Endothelial cell of hepatic sinusoid (primary cell): ENCODE measurements around the gene MAPK9.
"Not testable (repeated sequence)": the region's sequence is repeated elsewhere in the genome, so short reads cannot be mapped to it uniquely, and the experiment has no call there.

ENCODE experiments used
- in situ Hi-C: cut with HindIII; loops from 2 replicates; pipeline ENCODE4 v1.10.0; 2017; ENCODE audit warnings: low sequenced_read_pairs

The MAPK9 gene

DNA sequence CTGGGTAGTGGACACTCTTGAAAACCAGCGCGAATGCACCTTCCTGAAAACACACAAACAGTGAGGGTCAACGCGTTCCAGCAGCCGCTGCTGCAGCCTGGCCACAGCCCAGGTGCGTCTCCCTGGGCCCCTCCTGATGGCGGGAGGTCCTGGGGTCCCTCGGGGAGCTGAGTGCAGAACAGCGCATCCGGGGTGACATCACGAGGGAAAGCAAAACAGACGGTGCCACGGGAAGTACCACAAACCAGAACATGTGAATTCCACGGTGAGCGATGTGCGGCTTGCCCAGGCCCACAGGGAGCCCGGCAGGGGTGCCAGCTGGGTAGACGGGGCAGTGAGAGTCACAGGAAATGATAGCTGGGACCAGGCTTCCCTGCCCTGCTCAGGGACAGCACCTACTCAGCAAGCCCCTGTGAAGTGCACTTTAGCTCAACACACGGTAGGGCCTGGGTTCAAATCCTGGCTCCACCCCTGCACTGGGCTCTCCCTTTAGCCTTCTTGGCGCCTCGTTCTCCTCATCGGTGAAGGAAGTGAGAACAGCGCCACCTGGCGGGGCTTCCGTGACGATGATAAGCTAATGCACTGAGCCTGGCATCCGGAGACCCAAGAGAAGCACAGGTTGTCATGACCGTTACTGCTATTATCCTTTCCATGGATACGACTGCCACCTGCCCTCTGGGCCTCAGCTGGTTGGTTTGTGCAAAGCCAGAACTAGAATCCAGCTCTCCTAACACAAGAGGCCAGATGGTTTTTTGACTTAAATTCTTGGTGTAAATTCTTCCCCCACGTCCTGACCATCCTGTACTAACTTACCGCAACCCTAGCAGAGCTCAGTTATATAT, 36.6 kb upstream of the MAPK9 start:
- in situ Hi-C loops = loop anchor here (5.0 kb wide), 1 partner anchor 139 kb away; no protein-coding TSS in a partner anchor

DNA sequence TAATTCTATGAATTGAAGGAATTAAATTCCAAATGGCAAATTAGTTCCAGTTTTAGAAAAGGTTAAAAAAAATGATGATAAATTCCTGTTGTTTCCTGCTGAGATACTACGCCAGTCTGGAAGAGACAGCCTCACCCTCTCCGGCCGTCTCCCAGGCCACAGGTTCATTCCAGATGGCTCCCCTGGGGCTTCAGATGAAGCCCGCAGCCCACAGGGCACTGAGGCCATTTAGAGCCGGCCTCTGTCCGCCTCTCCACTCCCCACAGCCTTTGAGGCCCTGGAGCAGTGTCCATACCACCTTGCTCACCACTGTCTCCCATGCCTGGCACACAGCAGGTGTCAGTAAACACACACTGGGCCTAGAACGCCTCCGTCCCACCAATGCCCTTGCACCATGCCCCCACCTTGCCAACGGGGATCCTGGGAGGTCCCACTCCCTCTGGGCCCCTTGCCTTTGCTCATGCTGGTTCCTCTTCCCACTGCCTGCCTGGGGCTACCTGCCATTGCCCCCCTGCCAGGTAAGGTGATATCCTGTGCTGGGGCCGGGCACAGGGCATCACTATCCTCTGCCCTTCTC, 35.2 kb upstream of the MAPK9 start:
- in situ Hi-C loops = loop anchor here (5.0 kb wide), 1 partner anchor 140 kb away; no protein-coding TSS in a partner anchor

DNA sequence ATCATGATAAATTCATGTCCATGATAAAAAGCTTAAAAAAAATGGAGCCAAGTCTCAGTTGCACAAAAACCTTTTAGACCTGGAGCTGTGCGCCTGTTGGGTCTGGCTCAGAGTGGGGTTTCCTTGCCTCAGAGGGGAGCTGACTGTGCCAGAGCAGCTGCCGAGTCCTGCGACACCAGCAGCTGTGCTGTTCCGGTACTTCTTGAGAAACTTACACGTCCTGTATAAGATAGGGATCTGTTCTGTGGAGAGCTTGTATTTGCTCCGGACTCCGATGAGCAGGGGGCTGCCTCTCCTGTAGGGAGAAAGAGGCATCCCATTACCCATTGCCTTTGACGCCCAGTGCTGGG, 32.7 kb upstream of the MAPK9 start:
- in situ Hi-C loops = loop anchor here (5.0 kb wide), 1 partner anchor 53 kb away; no protein-coding TSS in a partner anchor

DNA sequence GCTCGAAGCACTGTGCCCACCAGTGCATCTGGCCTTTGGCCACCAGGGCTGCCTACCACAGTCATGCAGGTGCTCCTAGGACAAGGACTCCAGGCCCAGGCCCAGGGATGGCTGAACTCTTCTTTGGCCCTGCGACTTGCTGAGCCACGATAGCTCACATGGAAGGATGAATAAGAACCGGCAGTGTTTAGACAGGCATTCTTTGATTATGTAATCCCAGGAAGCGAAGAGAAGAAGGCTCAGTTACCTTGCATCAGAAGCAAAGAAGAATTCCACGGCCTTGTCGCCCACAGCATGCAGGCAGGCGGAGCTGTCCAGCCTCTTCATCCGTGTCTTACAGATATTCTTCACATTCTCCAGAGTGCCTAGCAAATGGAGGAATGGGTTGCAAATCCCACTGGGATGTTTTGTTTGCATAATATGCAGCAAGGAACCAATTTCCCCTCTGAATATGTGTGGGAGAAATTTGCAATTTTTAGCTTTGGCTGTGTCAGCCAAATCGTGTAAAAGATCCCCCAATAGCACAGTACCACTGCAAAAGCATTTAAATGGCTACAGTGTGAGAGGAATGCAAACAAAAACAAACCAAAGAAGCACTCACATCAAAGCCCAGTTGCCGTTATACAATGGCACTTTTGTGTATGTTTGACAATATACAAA, 32.2 kb upstream of the MAPK9 start:
- in situ Hi-C loops = loop anchor here (5.0 kb wide), 1 partner anchor 53 kb away; no protein-coding TSS in a partner anchor

DNA sequence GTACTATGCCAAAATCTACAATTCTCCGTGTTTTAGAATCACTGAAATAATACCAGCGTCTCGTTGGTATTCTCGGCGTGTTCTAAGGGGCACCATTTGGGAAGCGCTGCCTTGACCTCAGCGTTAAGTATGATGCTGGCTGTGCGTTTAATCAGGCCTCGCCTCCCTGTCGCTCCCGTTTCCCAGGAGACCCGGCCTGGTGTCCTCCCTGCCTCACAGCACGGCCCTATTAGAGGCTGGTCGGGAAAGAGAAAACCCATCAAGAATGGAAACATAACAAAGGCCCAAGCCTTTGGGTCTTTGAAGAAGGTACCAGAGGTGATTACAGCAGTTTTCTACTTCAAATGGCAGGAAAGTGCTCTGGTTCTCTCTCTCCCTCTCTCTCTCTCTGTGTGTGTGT, 31.3 kb upstream of the MAPK9 start:
- in situ Hi-C loops = loop anchor here (5.0 kb wide), 1 partner anchor 54 kb away; no protein-coding TSS in a partner anchor

DNA sequence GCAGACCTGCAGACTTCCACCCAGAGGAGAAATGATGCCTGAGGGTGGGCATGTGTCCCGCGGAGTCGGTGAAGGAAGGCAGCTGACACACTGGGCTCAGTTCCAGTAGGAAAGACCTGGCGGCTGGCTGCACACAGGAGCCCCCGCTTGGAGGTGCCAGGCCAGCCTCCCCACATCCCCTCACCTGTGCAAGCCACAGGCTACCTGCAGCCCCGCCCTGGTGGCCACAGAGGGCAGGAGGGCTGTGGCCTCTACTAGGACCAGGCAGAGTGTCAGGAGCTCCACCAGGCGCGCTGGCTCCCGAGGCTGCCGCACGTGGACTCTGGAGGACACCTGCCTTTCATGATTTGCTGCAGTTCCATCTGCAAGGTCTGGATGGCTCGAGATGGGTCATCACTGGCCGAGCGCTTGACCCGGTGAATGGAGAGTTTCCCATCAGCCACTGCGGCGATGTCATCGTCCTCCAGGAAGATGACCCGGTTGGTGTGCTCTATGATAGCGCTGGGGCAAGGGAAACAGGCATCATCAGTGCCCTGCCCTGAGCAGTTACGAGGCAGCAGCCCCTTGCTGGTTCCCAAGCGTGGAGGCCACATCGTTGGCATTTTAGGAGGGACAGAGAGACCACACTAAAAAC, 26.7 kb upstream of the MAPK9 start:
- in situ Hi-C loops = no loop called here

DNA sequence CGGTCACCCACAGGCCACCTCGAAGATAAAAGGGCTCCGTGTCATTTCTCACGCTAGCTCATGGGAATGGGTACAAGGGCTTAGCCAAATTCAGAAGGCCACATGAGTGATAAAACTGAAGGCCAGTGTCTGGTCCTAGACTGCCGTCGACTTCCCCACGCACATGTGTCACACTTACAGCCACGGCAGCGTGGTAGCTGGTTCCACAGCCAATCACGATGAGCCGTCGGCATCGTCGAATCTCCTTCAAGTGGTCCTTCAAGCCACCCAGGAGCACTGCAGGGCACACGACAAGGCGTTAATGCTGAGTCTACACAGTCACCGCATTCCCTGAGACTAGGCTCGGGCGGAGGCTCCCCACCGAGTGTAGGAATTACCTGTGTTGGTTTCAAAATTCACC, 24.7 kb upstream of the MAPK9 start:
- in situ Hi-C loops = no loop called here

DNA sequence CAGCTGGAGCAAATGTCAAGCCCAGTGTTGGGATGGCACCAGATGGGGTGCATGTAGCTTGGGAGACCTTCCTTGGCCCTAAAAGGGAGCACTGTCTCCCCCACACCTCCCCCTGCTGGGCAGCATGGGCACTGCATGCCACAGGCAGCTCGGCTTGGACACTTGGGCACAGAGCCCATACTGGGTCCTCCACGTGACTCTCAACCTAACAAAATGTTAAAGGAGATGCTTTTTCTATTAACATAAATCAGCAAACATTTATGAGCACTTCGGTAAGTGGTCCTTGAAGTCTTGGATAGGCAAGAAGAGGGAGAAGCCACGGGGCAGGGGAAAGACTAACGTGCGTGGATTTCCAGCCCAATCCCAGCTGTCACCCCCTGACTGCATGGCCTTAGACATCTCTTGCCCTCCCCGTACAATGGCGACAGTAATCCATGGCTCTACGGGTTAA, 23.9 kb upstream of the MAPK9 start:
- in situ Hi-C loops = no loop called here

DNA sequence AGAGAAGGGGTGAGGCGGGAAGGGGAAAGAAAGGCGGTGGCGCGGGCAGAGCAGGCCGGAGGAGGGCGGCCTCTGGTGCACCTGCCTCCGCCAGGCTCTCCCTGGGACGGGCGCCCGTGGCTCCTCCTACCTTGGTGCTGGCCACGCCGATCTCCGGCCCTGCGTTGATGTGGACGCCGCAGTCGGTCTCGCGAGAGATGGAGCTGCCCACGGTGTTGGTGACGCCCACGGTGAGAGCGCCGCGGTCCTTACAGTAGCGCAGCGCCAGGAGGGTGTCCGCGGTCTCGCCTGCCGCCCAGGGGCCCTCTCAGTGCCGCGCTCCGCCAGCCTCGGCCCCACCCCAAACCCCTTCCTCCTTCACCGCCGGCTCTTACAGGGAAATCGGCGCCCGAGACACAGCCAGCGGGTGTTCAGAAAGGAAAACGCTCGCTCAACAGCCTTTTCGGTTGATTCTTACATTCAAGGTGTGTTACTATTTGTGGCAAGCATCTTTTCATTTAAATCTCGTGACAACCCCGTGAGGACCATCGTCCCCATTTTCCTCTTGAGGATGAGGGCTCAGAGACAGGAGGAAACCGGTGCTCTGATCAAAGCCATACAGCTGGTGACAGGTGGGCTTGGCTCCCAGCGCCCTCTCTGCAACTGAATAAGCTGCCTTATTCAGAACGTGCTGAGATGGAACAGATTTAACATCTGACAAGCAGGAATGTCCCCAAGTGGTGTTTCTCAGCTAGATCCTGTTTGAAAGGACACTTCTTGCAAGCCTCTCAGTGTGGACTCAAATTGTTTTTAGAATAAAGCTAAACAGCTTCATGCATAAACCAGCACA, 22.0 kb upstream of the MAPK9 start:
- in situ Hi-C loops = no loop called here

DNA sequence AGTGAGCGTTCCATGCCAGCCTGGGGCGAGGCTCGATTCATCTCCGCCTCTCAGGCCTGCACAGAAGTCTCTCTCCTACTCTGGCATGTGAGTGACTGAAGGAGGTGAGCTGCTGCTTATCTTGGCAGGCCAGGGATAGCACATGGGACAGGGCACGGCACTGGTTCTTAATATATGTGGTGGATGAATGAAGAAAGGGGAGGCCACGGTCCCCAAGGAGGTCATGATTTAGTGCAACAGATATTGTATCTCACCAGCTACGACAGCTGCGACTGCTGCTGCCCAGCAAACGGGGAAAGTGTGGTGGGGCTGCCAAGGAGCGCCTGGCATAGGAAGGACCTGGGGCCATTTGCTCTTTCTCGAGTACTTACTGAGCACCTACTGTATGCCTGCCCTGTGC, 19.3 kb upstream of the MAPK9 start:
- in situ Hi-C loops = no loop called here

DNA sequence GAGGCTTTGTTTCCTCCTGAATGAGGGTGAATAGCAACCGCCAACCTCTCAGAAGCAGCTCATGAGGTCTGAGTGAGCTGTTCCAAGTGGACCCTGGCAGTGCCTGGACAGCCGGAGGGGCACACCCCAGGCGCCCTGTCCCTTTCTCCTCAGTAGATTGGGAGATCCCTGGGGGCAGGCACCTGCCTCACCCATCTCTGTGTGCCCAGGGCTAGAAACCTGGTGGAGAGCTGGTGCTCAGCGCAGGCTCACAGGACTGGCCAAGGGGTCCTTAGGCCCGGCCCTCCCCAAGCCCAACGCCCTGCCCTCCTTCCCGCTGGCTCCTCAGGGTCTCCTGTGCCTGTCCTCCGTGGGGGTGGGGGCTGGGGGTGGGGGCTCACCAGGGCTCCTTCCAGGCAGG, 14.9 kb upstream of the MAPK9 start:
- in situ Hi-C loops = no loop called here

DNA sequence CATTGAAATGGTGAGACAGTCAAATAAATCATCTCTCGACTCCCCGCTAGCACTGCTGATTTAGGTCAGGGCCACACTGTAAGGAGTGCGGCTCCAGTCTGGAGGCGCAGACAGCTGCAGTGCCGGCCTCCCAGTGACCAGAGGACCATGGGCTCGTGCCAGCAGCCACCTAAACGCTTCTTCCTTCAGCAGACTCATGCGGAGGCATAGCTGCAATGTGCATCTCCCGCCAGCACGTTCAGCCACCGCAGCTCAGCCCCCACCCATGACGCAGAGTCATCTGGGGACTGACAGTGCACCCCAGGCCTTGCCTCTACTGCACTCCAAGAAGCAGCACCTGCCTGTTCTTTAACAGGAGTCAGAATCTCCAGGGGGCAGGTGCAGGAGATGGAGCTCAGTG, 13.6 kb upstream of the MAPK9 start:
- in situ Hi-C loops = no loop called here

DNA sequence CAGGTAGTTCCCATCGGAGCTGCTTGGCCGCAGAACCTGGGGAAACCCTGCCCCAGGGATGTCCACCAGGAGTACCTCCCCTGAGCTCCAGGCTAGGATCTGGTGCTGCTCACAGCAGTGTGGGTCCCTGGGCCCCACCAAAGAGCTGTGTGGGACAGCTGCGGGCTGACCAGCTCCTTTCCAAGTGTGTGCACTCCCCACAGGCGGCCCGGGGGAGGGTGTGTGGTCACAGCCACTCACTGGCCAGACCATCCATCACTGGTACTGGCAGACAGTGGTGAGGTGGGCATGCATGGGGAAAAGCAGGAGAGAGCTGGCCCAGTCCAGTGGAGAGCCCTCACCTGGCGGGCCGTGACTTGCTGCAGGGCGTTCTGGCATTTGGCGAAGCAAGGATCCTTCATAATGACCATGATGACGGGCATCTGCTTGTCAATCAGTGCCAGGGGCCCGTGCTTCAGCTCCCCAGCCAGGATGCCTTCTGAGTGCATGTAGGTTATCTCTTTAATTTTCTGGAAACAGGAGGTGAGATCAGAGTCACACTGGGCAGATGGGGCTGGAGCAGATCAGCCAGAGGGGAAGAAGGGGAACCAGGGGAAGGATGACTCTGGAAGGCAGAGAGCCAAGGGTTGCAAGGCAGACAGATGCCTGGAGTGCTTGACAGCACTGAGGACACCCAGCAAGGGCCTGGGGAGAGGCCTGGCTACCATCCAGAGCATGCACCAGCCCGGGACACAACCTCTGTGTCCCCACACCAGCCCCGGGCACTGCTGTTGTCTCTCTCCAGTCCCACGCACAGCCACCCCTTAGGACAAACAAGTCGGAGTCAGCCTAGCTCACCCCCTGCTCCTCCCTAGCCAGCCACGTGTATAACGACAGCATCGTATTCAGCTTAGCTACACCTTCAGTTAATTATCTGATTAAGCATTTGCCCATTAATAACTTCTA, 12.8 kb upstream of the MAPK9 start:
- in situ Hi-C loops = no loop called here

DNA sequence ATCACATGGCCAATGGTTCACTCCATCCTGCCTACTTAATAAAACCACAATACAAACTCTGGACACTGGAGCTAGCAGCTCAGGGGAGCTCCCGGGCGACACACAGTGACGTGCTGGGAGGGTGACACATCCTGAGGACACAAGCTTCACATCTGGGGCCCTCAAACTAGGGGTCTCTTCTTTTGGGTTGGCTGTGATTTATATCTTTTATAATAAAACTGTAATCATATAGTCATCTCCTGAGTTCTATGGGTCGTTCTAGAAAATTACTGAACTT, 12.1 kb upstream of the MAPK9 start:
- in situ Hi-C loops = no loop called here

DNA sequence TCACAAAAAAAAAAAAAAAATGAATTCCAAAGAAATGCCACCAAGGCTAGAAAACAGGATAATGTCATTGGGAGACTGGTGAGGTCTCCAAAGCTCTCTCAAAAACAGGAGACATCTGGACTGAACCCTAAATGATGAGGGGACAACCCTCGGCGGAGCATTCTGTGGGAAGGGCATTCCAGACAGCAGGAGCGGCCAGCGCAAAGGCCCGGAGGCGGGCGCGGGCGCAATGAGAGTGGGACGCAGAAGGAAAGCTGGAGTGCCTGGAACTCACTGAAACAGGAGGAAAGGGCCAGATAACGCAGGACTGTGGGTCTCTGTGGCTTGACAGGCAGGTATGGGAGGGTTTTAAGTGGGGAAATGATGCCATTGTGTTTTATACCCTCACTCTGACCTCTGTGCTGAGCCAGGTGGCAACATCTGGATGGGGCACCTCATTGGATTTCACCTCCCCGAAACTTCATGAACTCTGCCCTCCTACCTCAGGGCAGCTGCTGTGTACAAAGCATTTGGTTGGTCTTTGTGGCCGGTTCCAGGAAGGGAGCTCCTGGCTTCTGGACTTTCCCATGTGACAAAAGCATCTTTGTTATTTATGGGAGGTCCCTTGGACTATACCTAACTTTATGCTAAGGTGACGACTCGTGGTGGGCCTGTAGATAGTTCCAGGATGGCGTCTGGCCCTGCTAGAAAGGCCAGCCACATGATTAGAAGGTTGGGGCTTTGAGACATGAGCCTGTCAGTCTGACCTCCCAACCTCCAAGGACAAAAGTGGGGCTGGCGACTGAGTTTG, 11.5 kb upstream of the MAPK9 start:
- in situ Hi-C loops = no loop called here

DNA sequence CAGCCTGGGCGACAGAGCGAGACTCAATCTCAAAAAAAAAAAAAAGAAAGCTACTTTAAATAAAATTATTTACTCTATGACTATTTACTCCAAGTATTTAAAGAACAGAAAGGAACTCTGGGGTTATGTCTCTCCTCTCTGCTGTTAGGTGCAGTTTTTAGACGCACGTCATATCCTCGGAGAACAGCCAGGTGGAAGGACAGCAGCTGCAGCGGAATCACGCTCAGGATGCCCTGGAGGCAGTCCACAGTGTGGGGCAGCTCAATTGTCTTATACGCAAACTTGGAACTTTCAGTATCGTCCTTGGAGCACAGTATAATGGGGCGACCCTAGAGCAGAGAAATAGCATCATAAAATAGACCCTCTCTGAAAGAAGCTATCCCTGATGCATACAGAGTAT, 10.4 kb upstream of the MAPK9 start:
- in situ Hi-C loops = no loop called here

DNA sequence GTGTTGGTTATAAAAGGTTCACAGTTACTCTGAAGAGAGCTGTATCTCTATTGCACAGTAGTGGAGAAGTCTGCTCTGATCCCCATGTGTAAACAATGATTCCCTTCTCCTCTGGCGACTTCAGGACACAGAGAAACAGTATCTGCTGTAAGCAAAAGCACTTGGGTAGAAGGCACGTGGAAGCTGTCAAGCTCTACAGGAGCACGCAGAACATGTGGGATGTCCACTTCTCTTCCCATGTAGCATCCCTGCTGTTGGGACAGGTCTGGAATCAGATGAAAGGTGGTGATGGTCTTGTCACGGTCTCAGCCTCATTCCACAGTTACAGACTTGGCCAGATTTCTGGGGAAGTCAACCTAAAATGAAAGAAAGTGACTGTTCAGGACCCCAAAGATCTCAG, 9.4 kb upstream of the MAPK9 start:
- in situ Hi-C loops = no loop called here

DNA sequence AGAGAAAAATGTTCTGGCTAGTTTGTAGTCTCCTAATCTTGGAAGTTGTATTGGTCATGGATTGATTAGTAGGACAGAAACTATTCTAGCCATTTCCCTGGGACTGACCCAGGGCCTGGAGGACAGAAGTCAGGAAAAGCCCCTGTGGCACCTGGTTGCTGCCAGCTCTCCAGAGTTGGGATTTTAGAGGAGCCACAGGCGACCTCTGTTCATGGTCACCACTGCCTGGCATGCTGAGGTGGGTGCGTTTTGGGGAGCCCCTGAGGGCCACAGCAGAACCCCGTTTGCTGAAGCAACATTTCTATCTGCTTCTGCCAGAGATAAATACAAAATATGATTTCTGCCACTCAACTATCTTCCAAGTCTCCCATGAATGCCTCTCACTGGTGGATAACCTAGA, 7.6 kb upstream of the MAPK9 start:
- in situ Hi-C loops = no loop called here

DNA sequence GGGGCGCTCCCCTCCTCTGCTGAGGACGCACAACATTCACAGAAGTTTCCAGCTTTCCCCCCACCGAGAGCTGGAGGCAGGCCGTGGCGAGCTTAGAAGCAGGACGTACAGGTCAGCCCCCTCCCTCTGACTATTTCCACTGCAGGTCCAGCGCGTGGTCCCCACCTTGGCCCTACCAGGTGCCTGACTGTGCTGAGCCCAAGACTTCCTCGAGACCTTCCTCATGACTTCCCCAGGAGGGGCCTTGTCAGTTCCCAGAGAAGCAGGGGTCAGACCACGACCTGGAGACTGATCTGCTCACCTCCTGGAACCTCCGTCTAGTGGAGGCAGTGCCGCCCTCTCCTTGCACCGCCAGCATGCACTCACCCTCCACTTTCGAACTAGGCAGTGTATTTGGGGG, 7.1 kb upstream of the MAPK9 start:
- in situ Hi-C loops = not testable (repeated sequence)
